Esophagus muscularis mucosa (tissue), 3 donors: ENCODE data around the gene MICAL3.

Experiments used
- POLR2AphosphoS5 ChIP-seq, 2 donors: sonication (generic); formaldehyde crosslinking; IDR thresholded peaks; one replicate each; pipeline ENCODE4 v1.6.1; 2017; ENCODE audit warnings: antibody characterized with exemption in 2 of 2
- TF ChIP-seq, protein P1 (sequence below), 3 experiments: fragments of 200-600 bp in 2 of 3; fragments of 450-650 bp in 1 of 3; sonication (generic) in 2 of 3; IDR thresholded peaks; one replicate each; pipeline ENCODE4 v1.5.1; 2017 to 2019; ENCODE audit warnings: antibody characterized with exemption in 3 of 3, mild to moderate bottlenecking in 2 of 3, moderate library complexity in 1 of 3

DNA sequence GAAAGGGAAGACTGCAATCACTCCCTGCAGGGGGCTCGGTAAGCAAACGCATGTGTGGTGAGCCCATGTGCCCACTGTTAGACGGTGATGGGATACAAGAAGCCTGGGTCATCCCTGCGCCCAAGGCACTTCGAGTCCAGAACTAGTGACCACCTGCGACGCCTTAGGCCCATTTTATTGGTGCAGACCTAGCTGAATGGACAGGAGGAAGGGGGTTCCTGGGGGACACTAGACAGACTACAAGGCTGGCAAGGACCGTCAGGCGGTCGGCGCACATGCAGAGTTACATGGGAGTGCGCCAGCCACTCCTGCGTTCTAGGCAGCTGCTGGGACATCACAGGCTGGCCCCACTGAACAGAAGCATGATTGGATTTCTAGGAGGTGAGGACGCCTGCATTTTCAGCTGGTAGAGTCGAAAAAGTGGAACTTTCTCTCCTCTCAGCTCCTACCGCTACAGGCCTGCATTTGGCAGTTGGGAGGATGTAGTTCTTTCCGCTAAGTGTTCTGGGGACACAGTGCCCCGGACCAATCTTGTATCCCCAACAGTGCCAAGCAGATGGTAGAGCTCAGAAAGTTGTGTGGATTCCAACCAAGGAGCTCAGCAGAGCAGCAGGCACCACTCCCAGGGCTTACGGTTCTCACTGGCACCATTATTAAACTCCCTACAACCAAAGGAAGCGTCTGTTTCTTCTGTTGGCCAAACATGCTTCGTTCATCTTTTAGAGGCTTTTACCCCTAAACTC, 285.8 kb downstream of the MICAL3 start:
- TF ChIP-seq, protein P1, sequence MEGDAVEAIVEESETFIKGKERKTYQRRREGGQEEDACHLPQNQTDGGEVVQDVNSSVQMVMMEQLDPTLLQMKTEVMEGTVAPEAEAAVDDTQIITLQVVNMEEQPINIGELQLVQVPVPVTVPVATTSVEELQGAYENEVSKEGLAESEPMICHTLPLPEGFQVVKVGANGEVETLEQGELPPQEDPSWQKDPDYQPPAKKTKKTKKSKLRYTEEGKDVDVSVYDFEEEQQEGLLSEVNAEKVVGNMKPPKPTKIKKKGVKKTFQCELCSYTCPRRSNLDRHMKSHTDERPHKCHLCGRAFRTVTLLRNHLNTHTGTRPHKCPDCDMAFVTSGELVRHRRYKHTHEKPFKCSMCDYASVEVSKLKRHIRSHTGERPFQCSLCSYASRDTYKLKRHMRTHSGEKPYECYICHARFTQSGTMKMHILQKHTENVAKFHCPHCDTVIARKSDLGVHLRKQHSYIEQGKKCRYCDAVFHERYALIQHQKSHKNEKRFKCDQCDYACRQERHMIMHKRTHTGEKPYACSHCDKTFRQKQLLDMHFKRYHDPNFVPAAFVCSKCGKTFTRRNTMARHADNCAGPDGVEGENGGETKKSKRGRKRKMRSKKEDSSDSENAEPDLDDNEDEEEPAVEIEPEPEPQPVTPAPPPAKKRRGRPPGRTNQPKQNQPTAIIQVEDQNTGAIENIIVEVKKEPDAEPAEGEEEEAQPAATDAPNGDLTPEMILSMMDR (IDR thresholded peaks at IDR 0.05) = no peak
- TF ChIP-seq POLR2AphosphoS5 (IDR thresholded peaks at IDR 0.05) = no peak
